Ovary (tissue), 9 donors: Measurements from ENCODE around the gene ARAP1. TPM values are rescaled to one million over a fixed set of nuclear protein-coding genes. Genes with fewer than 3 reads are reported as not detected.

Source experiments
- DNase-seq, 5 donors: peaks; one replicate each; pipeline ENCODE4 v3.0.0-alpha.2; 2019 to 2020
- H3K27ac ChIP-seq, 2 donors: fragments of 200-600 bp; one replicate each; pipeline versions ENCODE4 v1.5.1 to v1.8.0; 2019 to 2022
- H3K27me3 ChIP-seq: fragments of 200-600 bp; one replicate; pipeline ENCODE4 v1.8.0; 2022
- H3K36me3 ChIP-seq: fragments of 200-600 bp; sonication (generic); one replicate; pipeline ENCODE4 v1.5.1; 2019
- H3K4me1 ChIP-seq: one replicate; pipeline ENCODE4 v1.8.1; 2013; ENCODE audit warnings: mild to moderate bottlenecking, moderate library complexity; ENCODE audit not compliant: insufficient read depth
- H3K4me3 ChIP-seq: fragments of 200-600 bp; sonication (generic); one replicate; pipeline ENCODE4 v1.5.1; 2017
- H3K9me3 ChIP-seq, 2 donors: fragments of 200-600 bp in 1 of 2; sonication (generic) in 1 of 2; one replicate each; pipeline versions ENCODE4 v1.5.1 to v1.8.1; 2013 to 2019; ENCODE audit warnings: mild to moderate bottlenecking in 1 of 2, moderate library complexity in 1 of 2
- CTCF ChIP-seq, 3 donors: fragments of 450-650 bp in 2 of 3; fragments of 200-600 bp in 1 of 3; IDR thresholded peaks; one replicate each; pipeline versions ENCODE4 v1.5.1 to v1.8.0; 2016 to 2022; ENCODE audit warnings: antibody characterized with exemption in 3 of 3, mild to moderate bottlenecking in 1 of 3
- EP300 ChIP-seq: sonication (generic); formaldehyde crosslinking; IDR thresholded peaks from one replicate; pipeline ENCODE4 v1.6.1; 2017; ENCODE audit warnings: antibody characterized with exemption
- POLR2A ChIP-seq: fragments of 450-650 bp; IDR thresholded peaks from one replicate; pipeline ENCODE4 v1.6.1; 2017; ENCODE audit warnings: antibody characterized with exemption, mild to moderate bottlenecking, moderate library complexity
- WGBS, 3 donors: extraction: QIAGEN DNeasy Blood & Tissue Kit in 1 of 3; methylation state at CpG; one replicate each; pipeline versions ENCODE4 v1.1.5 to v1.1.7; 2013 to 2017; 5-methylcytosine and 5-hydroxymethylcytosine counted together
- intact Hi-C, 4 donors: fragments of 100-400 bp; cut with DNase I; formaldehyde crosslinking; loops; one replicate each; pipeline versions ENCODE4 v1.11.0 to v1.15.1; 2022 to 2023
- polyA plus RNA-seq, 2 donors: library from polyadenylated mRNA; stranded (reverse); fragments of 200-250 nt in 1 of 2; fragments of 350-450 nt in 1 of 2; fragmentation: Illumina TruSeq in 1 of 2; extraction: RNeasy Lipid Tissue Mini Kit (QIAGEN cat#74804) in 1 of 2; gene quantifications; one replicate each; pipeline ENCODE4 v1.2.3, GENCODE V29; 2013 to 2014
- total RNA-seq, 7 donors: library from RNA; depleted of rRNA in 2 of 7; stranded (reverse); fragments of >200 nt in 2 of 7; fragmentation: NEBNext Ultra II Directional in 3 of 7; extraction: Animal tissue kit (Norgen Biotek cat#: 25700) in 3 of 7; gene quantifications; one replicate each; pipeline versions ENCODE4 v1.1.0 to v1.2.4, GENCODE V29; 2016 to 2023
- donor health status: DM: no; HTN: no; CAD: no; lungs with moderate emphysema.
- donor health status: DM: no; HTN: no; CAD: no.
- donor health status: Bipolar disorder and iron deficiency.
- donor health status: DM: yes; HTN: yes; CAD: no.
- donor health status: DM: no; HTN: no; CAD: no.
- donor health status: DM: yes; HTN: yes; CAD: no.

ARAP1 gene
- total and polyA plus RNA-seq, 9 donors: 39.0 to 162 (median 79.0) TPM

DNA sequence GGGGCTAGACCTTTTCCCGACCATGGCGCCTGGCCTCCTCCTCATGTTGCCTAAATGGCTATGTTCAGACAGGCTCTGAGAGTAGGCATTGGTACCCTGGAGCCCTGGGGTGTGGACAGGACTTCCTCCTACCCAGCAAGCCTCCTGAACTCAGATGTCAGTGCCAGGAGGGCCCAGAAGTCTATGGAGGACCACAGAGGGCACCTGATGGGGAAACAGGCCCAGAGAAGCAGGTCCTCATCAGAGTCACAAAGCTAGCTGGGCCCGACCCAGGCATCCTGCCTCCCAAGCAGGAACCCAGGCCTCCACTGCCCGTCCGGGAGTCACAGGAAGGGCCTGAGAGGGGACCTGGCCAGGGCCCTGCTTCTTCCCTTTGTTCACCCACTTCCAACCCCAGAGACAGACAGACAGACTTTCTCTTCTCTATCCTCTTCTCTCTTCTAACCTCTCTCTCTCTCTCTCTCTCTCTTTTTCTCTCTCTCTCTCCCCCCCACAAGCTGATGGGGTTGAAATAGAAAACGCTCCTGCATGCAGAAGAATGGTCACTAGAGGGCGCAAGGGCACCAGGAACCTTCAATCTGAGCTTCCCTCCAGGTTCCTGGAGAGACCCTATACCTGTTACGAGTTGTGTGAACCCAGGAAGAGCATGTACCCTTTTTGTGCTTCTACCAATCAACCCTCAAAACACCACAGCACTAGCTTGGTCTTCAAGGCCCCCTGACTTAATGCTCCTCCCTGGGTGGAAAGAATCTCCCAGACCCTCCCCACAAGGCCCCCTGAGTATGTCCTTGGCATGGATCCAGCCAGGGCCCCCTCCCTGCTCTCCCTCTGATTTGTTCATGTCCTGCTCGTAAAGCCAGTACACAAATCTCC, 27.1 kb downstream of the ARAP1 start:
- DNase-seq: peak; percentile 72 to 87 (median 82)
- Histone ChIP-seq H3K27ac (no peak overlapping the region), H3K27me3 (no peaks in the 10 kb centered on the region), H3K9me3 (no peaks in the 10 kb centered on the region), H3K36me3 (no peaks in the 10 kb centered on the region), H3K4me1 (peaks cover 12% of the 10 kb centered on the region), H3K4me3 (no peak overlapping the region)
- peak; percentile 76 to 86 (median 83) for TF ChIP-seq CTCF (IDR thresholded peaks at IDR 0.05)
- no peak for TF ChIP-seq EP300
- intact Hi-C loops: loop anchor here (5.0 to 10.0 kb wide), 6 partner anchors 67 to 520 kb away; partner anchors contain the start of gene STARD10 (in 3 of the 4)
- 51 to 54% (median 53%) methylated on average over 9 of the region's 9 CpGs for WGBS, 3 donors

- intact Hi-C loops: loop anchor here (5.0 to 10.0 kb wide), 4 partner anchors 68 to 521 kb away; partner anchors contain the start of gene STARD10 (in 2 of the 4)
- TF ChIP-seq CTCF (IDR thresholded peaks at IDR 0.05) (no peak), POLR2A (no peak), EP300 (no peak)
- no peaks in the 10 kb centered on the region for H3K36me3 ChIP-seq
- H3K27me3 ChIP-seq: no peaks in the 10 kb centered on the region
- 92 to 95% (median 92%) methylated on average over 5 of the region's 5 CpGs for WGBS, 3 donors
- no peak overlapping the region for H3K27ac ChIP-seq
- no peak for DNase-seq
- H3K4me1 ChIP-seq: peaks cover 20% of the 10 kb centered on the region
- H3K4me3 ChIP-seq: no peak overlapping the region
- H3K9me3 ChIP-seq: no peaks in the 10 kb centered on the region
Measured at GRCh38 chr11:72724021-72724551, 28.1 kb downstream of the ARAP1 start.

DNA sequence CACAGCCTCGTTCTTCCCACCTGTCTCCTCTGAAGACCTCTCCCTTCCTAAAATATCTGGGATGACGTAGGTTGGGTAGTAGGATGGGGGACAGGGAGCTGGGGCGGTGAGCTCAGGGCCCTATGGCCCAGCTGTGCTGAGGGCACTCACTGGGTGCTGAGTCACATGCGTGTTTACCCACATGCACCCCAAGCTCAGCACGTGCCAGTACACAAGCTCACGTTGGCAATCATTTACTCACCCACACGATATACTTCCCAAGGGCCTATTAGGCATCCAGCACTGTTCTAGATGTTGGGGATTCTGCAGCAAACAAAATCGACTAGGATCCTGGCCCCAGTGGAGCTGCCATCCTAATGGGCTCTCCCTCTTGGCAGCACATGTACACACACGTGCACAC, 28.7 kb downstream of the ARAP1 start:
- DNase-seq: no peak
- Histone ChIP-seq H3K27me3 (no peaks in the 10 kb centered on the region), H3K9me3 (no peaks in the 10 kb centered on the region), H3K36me3 (no peaks in the 10 kb centered on the region), H3K27ac (no peak overlapping the region), H3K4me3 (no peak overlapping the region), H3K4me1 (peaks cover 25% of the 10 kb centered on the region)
- 75 to 76% (median 76%) methylated on average over 9 of the region's 9 CpGs for WGBS, 3 donors
- intact Hi-C loops: loop anchor here (5.0 to 10.0 kb wide), 4 partner anchors 69 to 521 kb away; partner anchors contain the start of gene STARD10 (in 2 of the 4)
- no peak for TF ChIP-seq CTCF (IDR thresholded peaks at IDR 0.05)
- TF ChIP-seq POLR2A: no peak
- no peak for TF ChIP-seq EP300

- DNase-seq: peak; percentile 87 to 90 (median 90)
- Histone ChIP-seq H3K27me3 (no peaks in the 10 kb centered on the region), H3K9me3 (no peaks in the 10 kb centered on the region), H3K27ac (peak overlapping the region; percentile 43 to 84), H3K4me1 (peaks cover 25% of the 10 kb centered on the region), H3K36me3 (no peaks in the 10 kb centered on the region), H3K4me3 (peak overlapping the region; percentile 72)
- intact Hi-C loops: loop anchor here (5.0 to 10.0 kb wide), 4 partner anchors 70 to 523 kb away; partner anchors contain the start of gene STARD10 (in 2 of the 4)
- WGBS, 3 donors: 0 to 1% (median 1%) methylated on average over 7 to 10 of the region's 10 CpGs
- TF ChIP-seq POLR2A (peak; percentile 38), EP300 (no peak)
Measured at GRCh38 chr11:72722050-72722748, 30.0 kb downstream of the ARAP1 start.
